Caco-2 (cell line): ENCODE measurements around the gene ACTN1. TPM values are rescaled to one million over a fixed set of nuclear protein-coding genes. Genes with fewer than 3 reads are reported as not detected.
A peak's percentile ranks its signal among the peaks of the same experiment; 100 is the strongest.

Source experiments
- BruUV-seq: library from RNA; stranded (reverse); fragments of 400-500 nt; replicated peaks from 2 replicates; lab custom pipeline; 2021; lab: Mats Ljungman, UMichigan
- CTCF ChIA-PET: fragments of 300-600 bp; sonication (Branson Sonifier 250); formaldehyde crosslinking; loops from one replicate; lab custom pipeline; 2022; ENCODE audit warnings: antibody characterized with exemption; lab: Charles Lee
- POLR2A ChIA-PET: fragments of 300-600 bp; sonication (Branson Sonifier 250); formaldehyde crosslinking; loops from one replicate; lab custom pipeline; 2022; ENCODE audit warnings: antibody characterized with exemption; lab: Charles Lee
- DNase-seq, 2 experiments: peaks; one replicate each; pipeline versions ENCODE4 v3.0.0 to v3.0.0-alpha.2; 2020 to 2022
- H3K27me3 ChIP-seq: replicated peaks from 2 replicates; pipeline ENCODE4 v1.6.0; 2011; ENCODE audit warnings: low read length; ENCODE audit not compliant: control insufficient read depth, insufficient read depth
- H3K36me3 ChIP-seq: 2 replicates; pipeline ENCODE4 v1.5.1; 2011; ENCODE audit warnings: low read length; ENCODE audit not compliant: control insufficient read depth, insufficient read depth
- H3K4me1 ChIP-seq: fragments of 250-450 bp; sonication (Bioruptor Pico); 2 replicates; pipeline ENCODE4 v1.5.1; 2020; ENCODE audit warnings: mild to moderate bottlenecking
- H3K4me3 ChIP-seq: 2 replicates; pipeline ENCODE4 v1.5.1; 2011; ENCODE audit warnings: low read depth, mild to moderate bottlenecking, control low read depth, low read length
- H3K9me3 ChIP-seq: fragments of 250-450 bp; sonication (Bioruptor Pico); 2 replicates; pipeline ENCODE4 v1.5.1; 2020; ENCODE audit warnings: mild to moderate bottlenecking, moderate library complexity
- H3K27ac Mint-ChIP-seq: one replicate; pipeline ENCODE4 v1.8.0; 2022; ENCODE audit warnings: mixed read lengths; ENCODE audit not compliant: unreplicated experiment
- H3K27me3 Mint-ChIP-seq: one replicate; pipeline ENCODE4 v1.8.0; 2022; ENCODE audit warnings: mixed read lengths; ENCODE audit not compliant: insufficient read depth, unreplicated experiment
- H3K36me3 Mint-ChIP-seq: one replicate; pipeline ENCODE4 v1.8.0; 2022; ENCODE audit warnings: mild to moderate bottlenecking, mixed read lengths; ENCODE audit not compliant: insufficient read depth, unreplicated experiment
- H3K4me1 Mint-ChIP-seq: one replicate; pipeline ENCODE4 v1.8.0; 2022; ENCODE audit warnings: low read depth, mixed read lengths; ENCODE audit not compliant: unreplicated experiment
- H3K4me3 Mint-ChIP-seq: one replicate; pipeline ENCODE4 v1.8.0; 2022; ENCODE audit warnings: mild to moderate bottlenecking, moderate library complexity, mixed read lengths; ENCODE audit not compliant: unreplicated experiment
- H3K9me3 Mint-ChIP-seq: one replicate; pipeline ENCODE4 v1.8.0; 2022; ENCODE audit warnings: mixed read lengths; ENCODE audit not compliant: unreplicated experiment
- intact Hi-C: fragments of 100-400 bp; cut with micrococcal nuclease; formaldehyde crosslinking; loops from one replicate; pipeline ENCODE4 v1.10.0; 2022; ENCODE audit not compliant: unreplicated experiment
- total RNA-seq: library from RNA; stranded (reverse); gene quantifications from 2 replicates; pipeline ENCODE4 v1.2.3, GENCODE V29; 2022
- TF ChIP-seq, protein P1 (sequence below), 2 experiments: fragments of 200-600 bp in 1 of 2; IDR thresholded peaks; 1 replicate in 1 of 2; 2 replicates in 1 of 2; pipeline versions ENCODE4 v1.5.1 to v1.8.0; 2011 to 2022; ENCODE audit warnings: antibody characterized with exemption in 1 of 2, control low read depth in 1 of 2, inconsistent platforms in 1 of 2, low read depth in 1 of 2, low read length in 1 of 2, mild to moderate bottlenecking in 1 of 2, moderate library complexity in 1 of 2; ENCODE audit not compliant: insufficient read depth in 1 of 2, severe bottlenecking in 1 of 2, unreplicated experiment in 1 of 2

Gene ACTN1
- total RNA-seq, 1 experiment from 2014 or later = 170 TPM

DNA sequence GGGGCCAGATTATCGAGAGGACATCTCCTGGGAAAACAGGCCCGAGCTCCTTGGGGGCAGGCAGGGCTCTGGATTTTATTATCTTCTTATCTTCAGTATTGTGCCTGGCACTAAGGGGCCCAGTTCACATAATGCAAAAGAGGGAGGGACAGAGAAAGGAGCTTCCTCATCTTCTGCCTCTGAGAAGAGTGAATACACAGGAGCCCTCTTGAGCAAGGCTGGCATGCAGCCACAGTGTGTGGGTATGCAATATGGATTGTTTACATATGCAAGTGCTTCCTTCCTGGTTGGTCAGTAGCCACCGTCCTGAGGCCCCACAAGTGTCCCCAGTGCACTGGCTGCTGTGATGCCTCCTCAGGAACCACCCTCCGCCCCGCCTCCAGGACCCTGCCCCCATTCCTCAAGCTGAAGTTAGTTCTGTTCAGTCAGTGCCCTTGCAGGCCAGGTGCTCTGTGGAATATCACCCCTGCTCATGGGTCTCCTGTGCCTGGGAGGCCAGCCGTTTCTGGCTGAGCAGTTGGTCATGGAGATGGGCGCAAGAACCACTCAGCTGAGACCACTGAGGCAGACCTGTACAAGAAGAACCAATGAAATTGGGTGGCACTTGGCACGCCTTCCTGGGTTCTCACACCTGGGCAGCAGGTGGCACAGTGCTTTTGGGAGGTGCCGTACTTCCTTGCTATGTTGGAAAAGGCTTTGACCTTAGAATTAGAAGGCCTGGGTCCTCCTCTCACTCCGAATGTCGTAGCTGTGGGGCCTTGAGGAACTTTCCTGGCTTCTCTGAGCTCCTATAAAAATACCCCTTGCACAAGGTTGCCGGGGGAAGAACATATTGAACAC, 35.1 kb upstream of the ACTN1 start:
- peak overlapping the region; percentile 60 for H3K27ac Mint-ChIP-seq

DNA sequence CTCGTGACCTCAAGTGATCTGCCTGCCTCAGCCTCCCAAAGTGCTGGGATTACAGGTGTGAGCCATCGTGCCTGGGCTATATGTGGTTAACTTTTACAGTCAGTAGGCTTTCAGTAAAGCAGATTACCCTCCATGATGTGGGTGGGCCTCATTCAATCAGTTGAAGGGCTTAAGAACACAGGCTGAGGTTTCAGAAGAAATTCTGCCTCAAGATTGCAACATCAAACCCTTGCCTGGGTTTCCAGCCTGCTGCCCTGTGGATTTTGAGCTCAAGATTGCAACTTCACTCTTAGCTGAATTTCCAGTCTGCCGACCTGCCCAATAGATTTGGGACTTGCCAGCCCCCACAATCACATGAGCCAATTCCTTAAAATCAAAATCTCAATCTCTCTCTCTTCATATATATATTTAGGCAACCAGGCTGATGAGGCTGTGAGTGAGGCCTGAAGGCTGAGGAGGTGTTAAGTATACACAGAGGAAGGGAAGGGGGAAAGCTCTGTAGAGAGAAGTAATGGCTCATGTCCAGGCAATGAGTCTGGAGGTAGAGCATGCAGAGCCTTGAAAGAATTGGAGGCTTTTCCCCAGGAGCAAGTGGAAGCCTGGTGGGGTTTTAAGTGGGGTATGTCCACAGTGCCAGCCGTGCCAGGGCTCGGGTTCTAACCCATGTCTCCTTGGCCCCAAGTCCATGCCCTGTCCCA, 33.3 kb upstream of the ACTN1 start:
- Mint-ChIP-seq H3K4me3 (no peak overlapping the region), H3K27ac (no peak overlapping the region), H3K27me3 (no peaks in the 10 kb centered on the region), H3K36me3 (no peaks in the 10 kb centered on the region), H3K9me3 (no peaks in the 10 kb centered on the region), H3K4me1 (no peaks in the 10 kb centered on the region)
- POLR2A ChIA-PET = interaction anchor here (0.6 kb wide), 1 partner anchor 15 kb away, joined by 4 read pairs; no protein-coding TSS in a partner anchor
- no peak overlapping the region for H3K4me3 ChIP-seq
- no peaks in the 10 kb centered on the region; the same call in 1 of the 2 replicates for H3K4me1 ChIP-seq
- no peaks in the 10 kb centered on the region for H3K9me3 ChIP-seq
- H3K27me3 ChIP-seq = no peaks in the 10 kb centered on the region
- BruUV-seq = no TSS peak
- no peaks in the 10 kb centered on the region for H3K36me3 ChIP-seq
- no peak for DNase-seq
- TF ChIP-seq, protein P1, sequence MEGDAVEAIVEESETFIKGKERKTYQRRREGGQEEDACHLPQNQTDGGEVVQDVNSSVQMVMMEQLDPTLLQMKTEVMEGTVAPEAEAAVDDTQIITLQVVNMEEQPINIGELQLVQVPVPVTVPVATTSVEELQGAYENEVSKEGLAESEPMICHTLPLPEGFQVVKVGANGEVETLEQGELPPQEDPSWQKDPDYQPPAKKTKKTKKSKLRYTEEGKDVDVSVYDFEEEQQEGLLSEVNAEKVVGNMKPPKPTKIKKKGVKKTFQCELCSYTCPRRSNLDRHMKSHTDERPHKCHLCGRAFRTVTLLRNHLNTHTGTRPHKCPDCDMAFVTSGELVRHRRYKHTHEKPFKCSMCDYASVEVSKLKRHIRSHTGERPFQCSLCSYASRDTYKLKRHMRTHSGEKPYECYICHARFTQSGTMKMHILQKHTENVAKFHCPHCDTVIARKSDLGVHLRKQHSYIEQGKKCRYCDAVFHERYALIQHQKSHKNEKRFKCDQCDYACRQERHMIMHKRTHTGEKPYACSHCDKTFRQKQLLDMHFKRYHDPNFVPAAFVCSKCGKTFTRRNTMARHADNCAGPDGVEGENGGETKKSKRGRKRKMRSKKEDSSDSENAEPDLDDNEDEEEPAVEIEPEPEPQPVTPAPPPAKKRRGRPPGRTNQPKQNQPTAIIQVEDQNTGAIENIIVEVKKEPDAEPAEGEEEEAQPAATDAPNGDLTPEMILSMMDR (IDR thresholded peaks at IDR 0.05; ENCODE audit: insufficient read depth in 1 of 2, low read depth in 1 of 2, low read length in 1 of 2, severe bottlenecking in 1 of 2, unreplicated experiment in 1 of 2) = no peak
- intact Hi-C loops = no loop called here
- CTCF ChIA-PET = no interaction called here

More for the DNA sequence above, 35.1 kb upstream of the ACTN1 start:
- Mint-ChIP-seq H3K4me1 (no peaks in the 10 kb centered on the region), H3K36me3 (no peaks in the 10 kb centered on the region), H3K4me3 (no peak overlapping the region), H3K9me3 (no peaks in the 10 kb centered on the region), H3K27me3 (no peaks in the 10 kb centered on the region)
- no peaks in the 10 kb centered on the region; the same call in 1 of the 2 replicates for H3K4me1 ChIP-seq
- DNase-seq = peak; percentile 61 to 76
- ChIA-PET POLR2A (no interaction called here), CTCF (interaction anchor here (1.3 kb wide), 1 partner anchor 151 kb away, joined by 3 read pairs; no protein-coding TSS in a partner anchor)
- no peaks in the 10 kb centered on the region for H3K27me3 ChIP-seq
- no peaks in the 10 kb centered on the region for H3K36me3 ChIP-seq
- no TSS peak for BruUV-seq
- TF ChIP-seq, protein P1 (IDR thresholded peaks at IDR 0.05; ENCODE audit: insufficient read depth in 1 of 2, low read depth in 1 of 2, low read length in 1 of 2, severe bottlenecking in 1 of 2, unreplicated experiment in 1 of 2) = no peak
- intact Hi-C loops = no loop called here
- no peak overlapping the region for H3K4me3 ChIP-seq
- H3K9me3 ChIP-seq = no peaks in the 10 kb centered on the region

DNA sequence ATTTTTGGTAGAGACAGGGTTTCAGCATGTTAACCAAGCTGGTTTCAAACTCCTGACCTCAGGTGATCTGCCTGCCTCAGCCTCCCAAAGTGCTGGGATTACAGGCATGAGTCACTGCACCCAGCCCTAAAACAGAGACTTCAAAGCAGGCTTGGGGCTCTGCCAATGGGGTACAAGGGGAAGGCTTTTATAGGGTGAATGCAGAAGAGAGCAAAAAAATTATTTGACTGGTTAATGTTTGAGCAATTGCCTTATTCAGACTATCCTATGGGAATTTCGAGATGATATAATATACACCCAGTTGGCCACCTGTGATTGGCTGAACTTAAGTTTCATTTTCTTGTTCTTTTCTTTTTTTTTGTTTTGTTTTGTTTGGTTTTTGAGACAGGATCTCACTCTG, 31.5 kb upstream of the ACTN1 start:
- no peaks in the 10 kb centered on the region for H3K27me3 Mint-ChIP-seq
- ChIA-PET POLR2A (no interaction called here), CTCF (no interaction called here)
- TF ChIP-seq, protein P1 (IDR thresholded peaks at IDR 0.05; ENCODE audit: insufficient read depth in 1 of 2, low read depth in 1 of 2, low read length in 1 of 2, severe bottlenecking in 1 of 2, unreplicated experiment in 1 of 2) = no peak
- H3K27ac Mint-ChIP-seq = no peak overlapping the region
- no peaks in the 10 kb centered on the region for H3K36me3 Mint-ChIP-seq
- Histone ChIP-seq H3K36me3 (no peaks in the 10 kb centered on the region), H3K4me3 (no peak overlapping the region), H3K4me1 (peaks cover under 1% of the 10 kb centered on the region), H3K9me3 (no peaks in the 10 kb centered on the region), H3K27me3 (no peaks in the 10 kb centered on the region)
- DNase-seq = no peak
- BruUV-seq = no TSS peak
- peaks cover 2% of the 10 kb centered on the region for H3K4me1 Mint-ChIP-seq
- H3K4me3 Mint-ChIP-seq = no peak overlapping the region
- H3K9me3 Mint-ChIP-seq = no peaks in the 10 kb centered on the region
- intact Hi-C loops = no loop called here
